Breast epithelium (tissue), 4 donors: Measurements from ENCODE around the gene GIPC2. TPM values are rescaled to one million over a fixed set of nuclear protein-coding genes. Genes with fewer than 3 reads are reported as not detected.

ENCODE experiments used
- DNase-seq, 2 donors: peaks; one replicate each; pipeline ENCODE4 v3.0.0-alpha.2; 2019; ENCODE audit warnings: low spot score in 2 of 2
- H3K27ac ChIP-seq, 2 donors: fragments of 200-600 bp; sonication (generic) in 1 of 2; one replicate each; pipeline ENCODE4 v1.5.1; 2016 to 2019; ENCODE audit warnings: mild to moderate bottlenecking in 1 of 2
- H3K27me3 ChIP-seq, 2 donors: fragments of 200-600 bp; sonication (generic) in 1 of 2; one replicate each; pipeline versions ENCODE4 v1.5.1 to v1.6.0; 2017 to 2019; ENCODE audit warnings: control low read depth in 1 of 2, mild to moderate bottlenecking in 1 of 2
- H3K36me3 ChIP-seq: fragments of 200-600 bp; one replicate; pipeline ENCODE4 v1.5.1; 2019
- H3K4me1 ChIP-seq, 2 donors: fragments of 200-600 bp; sonication (generic); one replicate each; pipeline ENCODE4 v1.5.1; 2016 to 2019; ENCODE audit warnings: control low read depth in 1 of 2
- H3K4me3 ChIP-seq, 3 donors: fragments of 200-600 bp; sonication (generic); 1 replicate in 2 of 3; 2 replicates in 1 of 3; pipeline ENCODE4 v1.5.1; 2016 to 2019; ENCODE audit warnings: mild to moderate bottlenecking in 3 of 3, moderate library complexity in 2 of 3
- H3K9me3 ChIP-seq, 2 donors: fragments of 200-600 bp; sonication (generic) in 1 of 2; one replicate each; pipeline ENCODE4 v1.5.1; 2016 to 2019; ENCODE audit warnings: control low read depth in 1 of 2
- CTCF ChIP-seq, 3 donors: fragments of 450-650 bp; IDR thresholded peaks; one replicate each; pipeline ENCODE4 v1.5.1; 2016 to 2017; ENCODE audit warnings: antibody characterized with exemption in 3 of 3, mild to moderate bottlenecking in 3 of 3, moderate library complexity in 3 of 3
- POLR2A ChIP-seq: fragments of 450-650 bp; IDR thresholded peaks from one replicate; pipeline ENCODE4 v1.6.1; 2016; ENCODE audit warnings: antibody characterized with exemption, mild to moderate bottlenecking, moderate library complexity
- POLR2AphosphoS5 ChIP-seq, 3 donors: sonication (generic); formaldehyde crosslinking; IDR thresholded peaks; one replicate each; pipeline ENCODE4 v1.6.1; 2017; ENCODE audit warnings: antibody characterized with exemption in 3 of 3
- intact Hi-C: fragments of 100-400 bp; cut with DNase I; formaldehyde crosslinking; loops from one replicate; pipeline ENCODE4 v1.15.1; 2023; ENCODE audit warnings: low total_unique reads
- total RNA-seq, 3 donors: library from RNA; depleted of rRNA; stranded (reverse); fragments of >200 nt; gene quantifications; one replicate each; pipeline ENCODE4 v1.1.0, GENCODE V29; 2016

GIPC2 gene
- total RNA-seq, 3 donors from 2014 or later = 2.6 to 3.6 (median 2.6) TPM

GRCh38 chr1:78052685-78053405, 7.1 kb downstream of the GIPC2 start:
- Histone ChIP-seq H3K27ac (no peak overlapping the region), H3K36me3 (no peaks in the 10 kb centered on the region), H3K9me3 (no peaks in the 10 kb centered on the region), H3K27me3 (no peaks in the 10 kb centered on the region), H3K4me1 (no peaks in the 10 kb centered on the region), H3K4me3 (no peak overlapping the region)
- no peak for DNase-seq
- intact Hi-C loops = no loop called here
- TF ChIP-seq POLR2AphosphoS5 (IDR thresholded peaks at IDR 0.05) (no peak), CTCF (IDR thresholded peaks at IDR 0.05) (no peak), POLR2A (no peak)

- Histone ChIP-seq H3K27ac (no peak overlapping the region), H3K36me3 (no peaks in the 10 kb centered on the region), H3K4me1 (no peaks in the 10 kb centered on the region), H3K4me3 (no peak overlapping the region), H3K9me3 (no peaks in the 10 kb centered on the region), H3K27me3 (no peaks in the 10 kb centered on the region)
- intact Hi-C loops = no loop called here
- no peak for TF ChIP-seq POLR2A
- no peak for DNase-seq
Measured at GRCh38 chr1:78053498-78053897, 7.7 kb downstream of the GIPC2 start.

GRCh38 chr1:78054559-78054958, 8.8 kb downstream of the GIPC2 start:
- H3K27ac ChIP-seq = no peak overlapping the region

GRCh38 chr1:78054972-78055371, 9.2 kb downstream of the GIPC2 start:
- no peaks in the 10 kb centered on the region for H3K36me3 ChIP-seq
- intact Hi-C loops = no loop called here
- no peak overlapping the region for H3K27ac ChIP-seq
- no peaks in the 10 kb centered on the region for H3K27me3 ChIP-seq
- H3K9me3 ChIP-seq = no peaks in the 10 kb centered on the region
- H3K4me1 ChIP-seq = no peaks in the 10 kb centered on the region
- TF ChIP-seq POLR2A (no peak), POLR2AphosphoS5 (IDR thresholded peaks at IDR 0.05) (no peak), CTCF (IDR thresholded peaks at IDR 0.05) (no peak)
- DNase-seq = no peak
- H3K4me3 ChIP-seq = no peak overlapping the region

More at GRCh38 chr1:78054559-78054958, 8.8 kb downstream of the GIPC2 start:
- no peaks in the 10 kb centered on the region for H3K4me1 ChIP-seq
- no peak for DNase-seq
- intact Hi-C loops = no loop called here
- TF ChIP-seq CTCF (IDR thresholded peaks at IDR 0.05) (no peak), POLR2AphosphoS5 (IDR thresholded peaks at IDR 0.05) (no peak), POLR2A (no peak)
- H3K27me3 ChIP-seq = no peaks in the 10 kb centered on the region
- no peaks in the 10 kb centered on the region for H3K9me3 ChIP-seq
- no peaks in the 10 kb centered on the region for H3K36me3 ChIP-seq
- no peak overlapping the region for H3K4me3 ChIP-seq

GRCh38 chr1:78055565-78056132, 9.9 kb downstream of the GIPC2 start:
- Histone ChIP-seq H3K4me1 (no peaks in the 10 kb centered on the region), H3K27ac (no peak overlapping the region), H3K4me3 (peak overlapping the region in 1 of 3 donors; percentile 37), H3K9me3 (no peaks in the 10 kb centered on the region), H3K36me3 (no peaks in the 10 kb centered on the region), H3K27me3 (no peaks in the 10 kb centered on the region)
- no peak for TF ChIP-seq POLR2AphosphoS5 (IDR thresholded peaks at IDR 0.05)
- TF ChIP-seq CTCF (IDR thresholded peaks at IDR 0.05) = no peak
- no peak for TF ChIP-seq POLR2A
- intact Hi-C loops = no loop called here
- no peak for DNase-seq
